ENCODE measurements around the gene SLC4A5.
"Not testable (repeated sequence)": the region's sequence is repeated elsewhere in the genome, so short reads cannot be mapped to it uniquely, and the experiment has no call there.

The SLC4A5 gene

GRCh38 chr2:74366036-74366435 lies 22.8 kb upstream of the SLC4A5 start:
- DNase-seq = no peak

- DNase-seq = no peak
Observed at GRCh38 chr2:74364533-74365505, 21.6 kb upstream of the SLC4A5 start.

GRCh38 chr2:74361327-74361726 lies 18.1 kb upstream of the SLC4A5 start:
- no peak for DNase-seq

- DNase-seq = no peak
Observed at GRCh38 chr2:74357627-74358026, 14.4 kb upstream of the SLC4A5 start.

- no peak for DNase-seq
Observed at GRCh38 chr2:74349889-74350288, 6.7 kb upstream of the SLC4A5 start.

GRCh38 chr2:74347742-74348141 lies 4.5 kb upstream of the SLC4A5 start:
- DNase-seq = no peak

- no peak for DNase-seq
Observed at GRCh38 chr2:74347303-74347702, 4.1 kb upstream of the SLC4A5 start.

GRCh38 chr2:74345272-74345943 lies 2.2 kb upstream of the SLC4A5 start:
- DNase-seq = no peak

- DNase-seq = not testable (repeated sequence)
Observed at GRCh38 chr2:74336227-74336626, 7.0 kb downstream of the SLC4A5 start.

- DNase-seq = peak; percentile 41
Observed at GRCh38 chr2:74334931-74335333, 8.3 kb downstream of the SLC4A5 start.

GRCh38 chr2:74333896-74334586 lies 9.2 kb downstream of the SLC4A5 start:
- DNase-seq = no peak

GRCh38 chr2:74333175-74333574 lies 10.0 kb downstream of the SLC4A5 start:
- no peak for DNase-seq

- DNase-seq = no peak
Observed at GRCh38 chr2:74332550-74333174, 10.6 kb downstream of the SLC4A5 start.

- DNase-seq = no peak
Observed at GRCh38 chr2:74328573-74328972, 14.6 kb downstream of the SLC4A5 start.

GRCh38 chr2:74328074-74328473 lies 15.1 kb downstream of the SLC4A5 start:
- no peak for DNase-seq

- DNase-seq = no peak
Observed at GRCh38 chr2:74327627-74328026, 15.6 kb downstream of the SLC4A5 start.

GRCh38 chr2:74327199-74327598 lies 16.0 kb downstream of the SLC4A5 start:
- no peak for DNase-seq

- DNase-seq = no peak
Observed at GRCh38 chr2:74325815-74326214, 17.4 kb downstream of the SLC4A5 start.

GRCh38 chr2:74321737-74322136 lies 21.5 kb downstream of the SLC4A5 start:
- DNase-seq = no peak

- no peak for DNase-seq
Observed at GRCh38 chr2:74317701-74318100, 25.5 kb downstream of the SLC4A5 start.

- DNase-seq = no peak
Observed at GRCh38 chr2:74316627-74317295, 26.5 kb downstream of the SLC4A5 start.

- no peak for DNase-seq
Observed at GRCh38 chr2:74314107-74314506, 29.1 kb downstream of the SLC4A5 start.
